A549 (cell line): ENCODE measurements around the gene MYLK3. TPM values are rescaled to one million over a fixed set of nuclear protein-coding genes. Genes with fewer than 3 reads are reported as not detected.

ENCODE experiments used
- ATAC-seq, 2 experiments: fragments of 200-7000 bp in 1 of 2; fragments of >200 bp in 1 of 2; cut with Nextera tagmentation in 1 of 2; cut with Tn5 transposase in 1 of 2; 3 replicates each; pipeline versions ENCODE4 v1.8.0 to v1.9.1; 2018 to 2020; ENCODE audit warnings: mild to moderate bottlenecking in 1 of 2, moderate library complexity in 1 of 2
- CTCF ChIA-PET: fragments of 300-600 bp; sonication (Branson Sonifier 250); formaldehyde crosslinking; extraction: SDS; loops from one replicate; lab custom pipeline; 2021; ENCODE audit warnings: antibody characterized with exemption, inconsistent platforms; lab: Yijun Ruan, JAX
- POLR2A ChIA-PET: fragments of 350-600 bp; formaldehyde crosslinking; extraction: SDS; loops from one replicate; lab custom pipeline; 2021; ENCODE audit warnings: antibody characterized with exemption, inconsistent platforms; lab: Yijun Ruan, JAX
- DNase-seq, 2 experiments: peaks; one replicate each; pipeline versions ENCODE4 v3.0.0 to v3.0.0-alpha.2; 2011 to 2016; ENCODE audit warnings: low read depth in 1 of 2, low spot score in 1 of 2
- FAIRE-seq: peaks from 2 replicates; lab custom pipeline; 2011; peaks lifted over from hg19 to GRCh38; lab: Jason Lieb, UNC
- H3K27ac ChIP-seq, 2 experiments: fragments of >200 bp; sonication (Bioruptor Twin); formaldehyde crosslinking; 3 replicates each; pipeline ENCODE4 v1.5.1; 2016 to 2017
- H3K4me1 ChIP-seq: fragments of >200 bp; sonication (Bioruptor Twin); formaldehyde crosslinking; 3 replicates; pipeline ENCODE4 v1.6.1; 2016
- H3K4me2 ChIP-seq: fragments of >200 bp; sonication (Bioruptor Twin); formaldehyde crosslinking; 3 replicates; pipeline ENCODE4 v1.6.1; 2016
- H3K4me3 ChIP-seq: fragments of >200 bp; sonication (Bioruptor Twin); formaldehyde crosslinking; 3 replicates; pipeline ENCODE4 v1.5.1; 2016
- H3K9me3 ChIP-seq: fragments of >200 bp; sonication (Bioruptor Twin); formaldehyde crosslinking; 3 replicates; pipeline ENCODE4 v1.6.1; 2016
- BCL3 ChIP-seq: fragments of >200 bp; sonication (Bioruptor Twin); formaldehyde crosslinking; IDR thresholded peaks from 3 replicates; pipeline ENCODE4 v1.6.1; 2016
- CEBPB ChIP-seq, 2 experiments: fragments of >200 bp in 1 of 2; sonication (Bioruptor Twin) in 1 of 2; formaldehyde crosslinking in 1 of 2; IDR thresholded peaks; 2 replicates each; pipeline ENCODE4 v1.6.1; 2012 to 2016
- CHD2 ChIP-seq: fragments of 150-350 bp; IDR thresholded peaks from 2 replicates; pipeline ENCODE4 v1.6.1; 2014; ENCODE audit warnings: low read length; ENCODE audit not compliant: partially characterized antibody
- EHMT2 ChIP-seq: fragments of 200-600 bp; sonication (generic); IDR thresholded peaks from 2 replicates; pipeline ENCODE4 v1.6.1; 2016; ENCODE audit warnings: antibody characterized with exemption, low read depth, mild to moderate bottlenecking, moderate library complexity
- FOSL2 ChIP-seq, 2 experiments: fragments of 450-650 bp in 1 of 2; fragments of >200 bp in 1 of 2; sonication (Bioruptor Twin) in 1 of 2; formaldehyde crosslinking; IDR thresholded peaks; 2 replicates each; pipeline versions ENCODE4 v1.5.0 to v1.6.1; 2016 to 2020; ENCODE audit warnings: mild to moderate bottlenecking in 1 of 2, moderate library complexity in 1 of 2
- HOXB13 ChIP-seq: fragments of 250-450 bp; sonication (Bioruptor Pico); IDR thresholded peaks from 2 replicates; pipeline ENCODE4 v1.5.0; 2020; ENCODE audit warnings: low read depth, mild to moderate bottlenecking, moderate library complexity
- JUNB ChIP-seq: fragments of >200 bp; sonication (Bioruptor Twin); formaldehyde crosslinking; IDR thresholded peaks from 2 replicates; pipeline ENCODE4 v1.6.1; 2016
- NFE2L2 ChIP-seq: fragments of 150-350 bp; conservative IDR thresholded peaks from 2 replicates; pipeline ENCODE4 v1.6.1; 2014; ENCODE audit warnings: low read length
- NPAS2 ChIP-seq: fragments of 250-450 bp; sonication (Bioruptor Pico); IDR thresholded peaks from 2 replicates; pipeline ENCODE4 v1.8.0; 2022; ENCODE audit warnings: mild to moderate bottlenecking, moderate library complexity, borderline replicate concordance
- PHF8 ChIP-seq: fragments of 200-600 bp; sonication (generic); IDR thresholded peaks from 2 replicates; pipeline ENCODE4 v1.6.1; 2016; ENCODE audit warnings: low read depth, mild to moderate bottlenecking, antibody characterized with exemption, moderate library complexity, borderline replicate concordance
- RAD21 ChIP-seq, 2 experiments: fragments of >200 bp in 1 of 2; sonication (Bioruptor Twin) in 1 of 2; formaldehyde crosslinking in 1 of 2; IDR thresholded peaks in 1 of 2; conservative IDR thresholded peaks in 1 of 2; 2 replicates in 1 of 2; 3 replicates in 1 of 2; pipeline ENCODE4 v1.6.1; 2012 to 2018; ENCODE audit warnings: inconsistent platforms in 1 of 2
- REST ChIP-seq: fragments of 200-600 bp; sonication (generic); IDR thresholded peaks from 2 replicates; pipeline ENCODE4 v1.6.1; 2016; ENCODE audit warnings: antibody characterized with exemption, mild to moderate bottlenecking, moderate library complexity
- RFX5 ChIP-seq: fragments of 450-650 bp; IDR thresholded peaks from 2 replicates; pipeline ENCODE4 v1.7.1; 2014; ENCODE audit warnings: antibody characterized with exemption, mild to moderate bottlenecking, moderate library complexity
- RNF2 ChIP-seq: fragments of 200-600 bp; sonication (generic); IDR thresholded peaks from 2 replicates; pipeline ENCODE4 v1.6.1; 2016; ENCODE audit warnings: low read depth, mild to moderate bottlenecking, antibody characterized with exemption, moderate library complexity, borderline replicate concordance
- SMC3 ChIP-seq: fragments of >200 bp; sonication (Bioruptor Twin); formaldehyde crosslinking; IDR thresholded peaks from 3 replicates; pipeline ENCODE4 v1.6.1; 2018; ENCODE audit warnings: inconsistent platforms
- SREBF2 ChIP-seq: fragments of 450-650 bp; IDR thresholded peaks from 2 replicates; pipeline ENCODE4 v1.6.1; 2014; ENCODE audit warnings: mild to moderate bottlenecking, moderate library complexity
- ZC3H11A ChIP-seq: fragments of 450-650 bp; IDR thresholded peaks from 2 replicates; pipeline ENCODE4 v1.6.1; 2014; ENCODE audit warnings: antibody characterized with exemption, mild to moderate bottlenecking
- ZSCAN20 ChIP-seq: fragments of 250-450 bp; sonication (Bioruptor Pico); IDR thresholded peaks from 2 replicates; pipeline ENCODE4 v1.8.0; 2022; ENCODE audit warnings: mild to moderate bottlenecking, moderate library complexity
- WGBS: methylation state at CpG from one replicate; pipeline ENCODE4 v1.1.6; 2017; ENCODE audit errors: missing lambda C conversion rate; 5-methylcytosine and 5-hydroxymethylcytosine counted together
- polyA plus RNA-seq, 4 experiments: library from polyadenylated mRNA; depleted of rRNA in 3 of 4; stranded (reverse); fragments of >200 nt; fragmentation: RNase III in 1 of 4; extraction: RNeasy Plus Mini Kit Qiagen cat#74134 plus additional on column Dnase treatment in 1 of 4; gene quantifications; 2 replicates in 3 of 4; 3 replicates in 1 of 4; pipeline ENCODE4 v1.2.3, GENCODE V29; 2011 to 2017
- TF ChIP-seq, protein P1 (sequence below): IDR thresholded peaks from 2 replicates; pipeline ENCODE4 v1.6.1; 2012; ENCODE audit warnings: low read depth, borderline replicate concordance
- TF ChIP-seq, protein P2 (sequence below): IDR thresholded peaks from 2 replicates; pipeline ENCODE4 v1.6.1; 2012
- TF ChIP-seq, protein P3 (sequence below): fragments of >200 bp; sonication (Bioruptor Twin); formaldehyde crosslinking; IDR thresholded peaks from 3 replicates; pipeline ENCODE4 v1.5.1; 2016

MYLK3 gene
- polyA plus RNA-seq, 2 of the 4 experiments (the other 2 are of a cell fraction): 0.05 to 0.16 TPM

DNA sequence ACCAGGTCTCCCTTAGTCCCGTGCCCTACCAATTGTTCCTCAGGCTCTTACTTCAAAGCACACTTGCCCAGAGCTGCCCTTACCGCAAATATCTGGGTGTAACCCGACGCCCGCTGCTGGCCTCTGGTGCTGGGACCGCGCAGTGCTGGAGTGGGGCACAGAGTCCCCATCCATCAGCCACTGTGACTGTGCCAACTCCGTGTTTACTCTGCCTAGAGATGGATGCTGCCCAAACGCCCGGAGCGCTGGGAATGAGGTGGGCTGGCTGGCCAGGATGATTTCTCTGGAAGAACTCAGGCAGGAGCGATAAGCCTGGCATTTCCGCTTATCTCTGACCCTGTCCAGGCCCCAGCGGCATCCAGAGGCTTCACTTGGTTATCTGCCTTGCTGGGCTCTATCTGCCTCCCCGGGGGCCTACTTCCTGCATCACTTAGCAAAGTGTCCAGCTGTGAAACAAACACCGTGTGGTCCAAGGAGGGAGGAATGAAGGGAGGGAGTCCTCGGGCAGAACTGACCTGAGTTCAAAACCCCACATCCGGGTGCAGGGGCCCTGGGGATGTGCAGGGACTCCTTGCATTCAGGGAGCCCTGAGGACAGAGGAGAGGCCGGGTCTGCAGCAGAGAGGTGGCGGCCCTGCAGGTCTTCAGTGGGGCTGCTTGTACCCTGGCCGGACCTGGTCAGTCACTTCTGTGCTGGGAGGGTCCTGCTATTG is 9.4 kb upstream of the MYLK3 start (continued):
- TF ChIP-seq RAD21 (conservative IDR thresholded peaks at IDR 0.05 in 1 of 2, IDR thresholded peaks at IDR 0.05 in 1 of 2) (no peak), FOSL2 (IDR thresholded peaks at IDR 0.05) (no peak), FOSL2 (CRISPR knock-in tag; IDR thresholded peaks at IDR 0.05) (no peak), EHMT2 (no peak), CEBPB (IDR thresholded peaks at IDR 0.05) (no peak)

DNA sequence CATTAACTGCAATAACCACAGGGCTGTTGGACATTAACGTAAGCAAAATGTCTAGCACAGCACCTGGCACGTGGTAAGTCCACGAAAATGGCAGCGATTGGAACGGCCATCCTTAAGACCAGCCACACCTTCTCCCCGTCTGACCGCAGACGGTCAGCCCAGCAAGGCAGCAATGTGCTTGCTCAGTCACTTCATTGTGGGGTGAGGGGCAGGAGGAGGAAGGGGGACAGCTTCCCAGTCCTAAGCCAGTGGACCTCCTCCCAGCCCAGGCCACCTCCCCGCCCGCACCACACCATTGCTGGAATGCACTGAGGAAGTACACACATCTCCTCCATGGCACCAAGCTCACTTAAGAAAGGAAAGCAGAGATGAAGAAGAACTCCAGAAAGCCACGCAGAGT is 8.6 kb upstream of the MYLK3 start:
- 74% methylated on average over 11 of the region's 11 CpGs for WGBS
- DNase-seq: no peak
- CTCF ChIA-PET: no interaction called here

More for the DNA sequence above, 8.6 kb upstream of the MYLK3 start:
- H3K4me1 ChIP-seq: no peaks in the 10 kb centered on the region
- ATAC-seq (no peak), FAIRE-seq (no peak)
- no peak overlapping the region for H3K4me3 ChIP-seq
- H3K9me3 ChIP-seq: no peaks in the 10 kb centered on the region
- POLR2A ChIA-PET: no interaction called here
- TF ChIP-seq RNF2 (no peak), CHD2 (no peak), RFX5 (no peak), HOXB13 (CRISPR knock-in tag) (no peak), NFE2L2 (no peak), ZC3H11A (no peak), SREBF2 (no peak), ZSCAN20 (CRISPR knock-in tag) (no peak), NPAS2 (CRISPR knock-in tag) (no peak), BCL3 (no peak), SMC3 (no peak), JUNB (no peak), REST (no peak), PHF8 (no peak)
- TF ChIP-seq, protein P1, sequence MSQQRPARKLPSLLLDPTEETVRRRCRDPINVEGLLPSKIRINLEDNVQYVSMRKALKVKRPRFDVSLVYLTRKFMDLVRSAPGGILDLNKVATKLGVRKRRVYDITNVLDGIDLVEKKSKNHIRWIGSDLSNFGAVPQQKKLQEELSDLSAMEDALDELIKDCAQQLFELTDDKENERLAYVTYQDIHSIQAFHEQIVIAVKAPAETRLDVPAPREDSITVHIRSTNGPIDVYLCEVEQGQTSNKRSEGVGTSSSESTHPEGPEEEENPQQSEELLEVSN: no peak
- TF ChIP-seq, protein P2, sequence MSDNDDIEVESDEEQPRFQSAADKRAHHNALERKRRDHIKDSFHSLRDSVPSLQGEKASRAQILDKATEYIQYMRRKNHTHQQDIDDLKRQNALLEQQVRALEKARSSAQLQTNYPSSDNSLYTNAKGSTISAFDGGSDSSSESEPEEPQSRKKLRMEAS: no peak
- TF ChIP-seq, protein P3, sequence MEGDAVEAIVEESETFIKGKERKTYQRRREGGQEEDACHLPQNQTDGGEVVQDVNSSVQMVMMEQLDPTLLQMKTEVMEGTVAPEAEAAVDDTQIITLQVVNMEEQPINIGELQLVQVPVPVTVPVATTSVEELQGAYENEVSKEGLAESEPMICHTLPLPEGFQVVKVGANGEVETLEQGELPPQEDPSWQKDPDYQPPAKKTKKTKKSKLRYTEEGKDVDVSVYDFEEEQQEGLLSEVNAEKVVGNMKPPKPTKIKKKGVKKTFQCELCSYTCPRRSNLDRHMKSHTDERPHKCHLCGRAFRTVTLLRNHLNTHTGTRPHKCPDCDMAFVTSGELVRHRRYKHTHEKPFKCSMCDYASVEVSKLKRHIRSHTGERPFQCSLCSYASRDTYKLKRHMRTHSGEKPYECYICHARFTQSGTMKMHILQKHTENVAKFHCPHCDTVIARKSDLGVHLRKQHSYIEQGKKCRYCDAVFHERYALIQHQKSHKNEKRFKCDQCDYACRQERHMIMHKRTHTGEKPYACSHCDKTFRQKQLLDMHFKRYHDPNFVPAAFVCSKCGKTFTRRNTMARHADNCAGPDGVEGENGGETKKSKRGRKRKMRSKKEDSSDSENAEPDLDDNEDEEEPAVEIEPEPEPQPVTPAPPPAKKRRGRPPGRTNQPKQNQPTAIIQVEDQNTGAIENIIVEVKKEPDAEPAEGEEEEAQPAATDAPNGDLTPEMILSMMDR: no peak
- H3K4me2 ChIP-seq: no peak overlapping the region
- H3K27ac ChIP-seq: no peak overlapping the region
